Aorta (tissue), 5 donors: ENCODE results near the gene NEU4. TPM values are rescaled to one million over a fixed set of nuclear protein-coding genes. Genes with fewer than 3 reads are reported as not detected.
"Not testable (repeated sequence)": the region's sequence is repeated elsewhere in the genome, so short reads cannot be mapped to it uniquely, and the experiment has no call there.

ENCODE experiments used
- ATAC-seq: fragments of 200-7000 bp; cut with Tn5 transposase; one replicate; pipeline ENCODE4 v1.9.1; 2022; ENCODE audit warnings: moderate library complexity; ENCODE audit not compliant: low FRiP score
- DNase-seq, 2 donors: peaks; one replicate each; pipeline ENCODE4 v3.0.0-alpha.2; 2020
- H3K27ac ChIP-seq, 2 donors: one replicate each; pipeline ENCODE4 v1.5.1; 2013; ENCODE audit warnings: low read length in 2 of 2, mild to moderate bottlenecking in 2 of 2, moderate library complexity in 2 of 2, control low read depth in 1 of 2, inconsistent platforms in 1 of 2, low read depth in 1 of 2
- H3K27me3 ChIP-seq, 2 donors: one replicate each; pipeline ENCODE4 v1.6.1; 2013; ENCODE audit warnings: control low read depth in 1 of 2, low read length in 1 of 2, mild to moderate bottlenecking in 1 of 2, moderate library complexity in 1 of 2; ENCODE audit not compliant: insufficient read depth in 2 of 2, control insufficient read depth in 1 of 2
- H3K36me3 ChIP-seq, 2 donors: one replicate each; pipeline ENCODE4 v1.6.1; 2013; ENCODE audit warnings: control low read depth in 1 of 2, low read length in 1 of 2, mild to moderate bottlenecking in 1 of 2; ENCODE audit not compliant: insufficient read depth in 2 of 2, control insufficient read depth in 1 of 2
- H3K4me1 ChIP-seq, 2 donors: one replicate each; pipeline ENCODE4 v1.6.1; 2013; ENCODE audit warnings: low read length in 2 of 2, control low read depth in 1 of 2, mild to moderate bottlenecking in 1 of 2, moderate library complexity in 1 of 2; ENCODE audit not compliant: insufficient read depth in 2 of 2, control insufficient read depth in 1 of 2
- H3K4me3 ChIP-seq, 2 donors: one replicate each; pipeline ENCODE4 v1.5.1; 2013; ENCODE audit warnings: low read length in 2 of 2, control low read depth in 1 of 2, mild to moderate bottlenecking in 1 of 2
- H3K9me3 ChIP-seq: one replicate; pipeline ENCODE4 v1.6.1; 2013; ENCODE audit warnings: mild to moderate bottlenecking, low read length; ENCODE audit not compliant: control insufficient read depth
- WGBS, 2 donors: extraction: QIAGEN DNeasy Blood & Tissue Kit; methylation state at CpG; one replicate each; pipeline ENCODE4 v1.1.7; 2013; 5-methylcytosine and 5-hydroxymethylcytosine counted together
- intact Hi-C, 2 donors: fragments of 100-400 bp; cut with DNase I; formaldehyde crosslinking; loops; one replicate each; pipeline versions ENCODE4 v1.14.2 to v1.15.0; 2022
- polyA plus RNA-seq, 2 donors: library from polyadenylated mRNA; stranded (reverse); fragments of 200-250 nt; gene quantifications; one replicate each; pipeline ENCODE4 v1.2.3, GENCODE V29; 2013
- total RNA-seq, 2 donors: library from RNA; stranded (reverse); fragmentation: NEBNext Ultra II Directional; extraction: Animal tissue kit (Norgen Biotek cat#: 25700); gene quantifications; one replicate each; pipeline ENCODE4 v1.2.1, GENCODE V29; 2021
- donor health status: healthy with polysubstance abuse.
- donor health status: Bipolar disorder and iron deficiency.
- donor health status: DM: no; HTN: no; CAD: no.
- donor health status: DM: no; HTN: no; CAD: no.
- donor health status: DM: yes; HTN: yes; CAD: no.

NEU4 gene
- total and polyA plus RNA-seq, 4 donors: 0.26 to 6.4 TPM; not detected in 2

DNA sequence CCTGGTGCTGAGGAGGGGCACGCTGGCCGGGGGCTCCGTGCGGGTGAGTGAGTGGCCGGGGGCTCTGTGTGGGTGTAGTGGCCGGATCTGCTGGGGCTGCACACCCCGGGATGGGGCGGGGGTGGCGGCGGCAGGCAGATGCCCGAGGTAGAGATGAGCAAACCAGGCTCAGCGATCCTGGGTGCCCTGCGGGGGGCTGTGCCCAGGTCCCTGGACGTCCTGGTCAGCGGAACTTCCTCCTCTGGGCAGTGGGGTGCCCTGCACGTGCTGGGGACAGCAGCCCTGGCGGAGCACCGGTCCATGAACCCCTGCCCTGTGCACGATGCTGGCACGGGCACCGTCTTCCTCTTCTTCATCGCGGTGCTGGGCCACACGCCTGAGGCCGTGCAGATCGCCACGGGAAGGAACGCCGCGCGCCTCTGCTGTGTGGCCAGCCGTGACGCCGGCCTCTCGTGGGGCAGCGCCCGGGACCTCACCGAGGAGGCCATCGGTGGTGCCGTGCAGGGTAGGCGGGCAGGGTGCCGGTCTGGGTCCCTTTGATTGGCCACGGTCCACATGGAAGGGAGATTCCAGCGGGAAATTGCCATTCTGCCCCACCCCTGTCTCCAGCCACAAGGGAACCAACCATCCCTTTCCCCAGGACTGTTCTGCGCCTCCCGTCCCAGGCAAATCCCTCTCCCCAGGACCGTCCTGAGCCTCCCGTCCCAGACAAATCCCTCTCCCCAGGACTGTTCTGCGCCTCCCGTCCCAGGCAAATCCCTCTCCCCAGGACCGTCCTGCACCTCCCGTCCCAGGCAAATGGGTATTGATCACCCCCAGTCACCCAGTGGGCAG, 5.9 kb downstream of the NEU4 start:
- Histone ChIP-seq H3K4me3 (no peak overlapping the region), H3K27ac (no peak overlapping the region), H3K36me3 (no peaks in the 10 kb centered on the region), H3K4me1 (no peaks in the 10 kb centered on the region), H3K27me3 (no peaks in the 10 kb centered on the region), H3K9me3 (no peaks in the 10 kb centered on the region)
- intact Hi-C loops: no loop called here
- 84 to 85% methylated on average over 41 to 52 of the region's 52 CpGs for WGBS, 2 donors
- peak; percentile 33 to 76 for DNase-seq
- peak; percentile 15 for ATAC-seq

DNA sequence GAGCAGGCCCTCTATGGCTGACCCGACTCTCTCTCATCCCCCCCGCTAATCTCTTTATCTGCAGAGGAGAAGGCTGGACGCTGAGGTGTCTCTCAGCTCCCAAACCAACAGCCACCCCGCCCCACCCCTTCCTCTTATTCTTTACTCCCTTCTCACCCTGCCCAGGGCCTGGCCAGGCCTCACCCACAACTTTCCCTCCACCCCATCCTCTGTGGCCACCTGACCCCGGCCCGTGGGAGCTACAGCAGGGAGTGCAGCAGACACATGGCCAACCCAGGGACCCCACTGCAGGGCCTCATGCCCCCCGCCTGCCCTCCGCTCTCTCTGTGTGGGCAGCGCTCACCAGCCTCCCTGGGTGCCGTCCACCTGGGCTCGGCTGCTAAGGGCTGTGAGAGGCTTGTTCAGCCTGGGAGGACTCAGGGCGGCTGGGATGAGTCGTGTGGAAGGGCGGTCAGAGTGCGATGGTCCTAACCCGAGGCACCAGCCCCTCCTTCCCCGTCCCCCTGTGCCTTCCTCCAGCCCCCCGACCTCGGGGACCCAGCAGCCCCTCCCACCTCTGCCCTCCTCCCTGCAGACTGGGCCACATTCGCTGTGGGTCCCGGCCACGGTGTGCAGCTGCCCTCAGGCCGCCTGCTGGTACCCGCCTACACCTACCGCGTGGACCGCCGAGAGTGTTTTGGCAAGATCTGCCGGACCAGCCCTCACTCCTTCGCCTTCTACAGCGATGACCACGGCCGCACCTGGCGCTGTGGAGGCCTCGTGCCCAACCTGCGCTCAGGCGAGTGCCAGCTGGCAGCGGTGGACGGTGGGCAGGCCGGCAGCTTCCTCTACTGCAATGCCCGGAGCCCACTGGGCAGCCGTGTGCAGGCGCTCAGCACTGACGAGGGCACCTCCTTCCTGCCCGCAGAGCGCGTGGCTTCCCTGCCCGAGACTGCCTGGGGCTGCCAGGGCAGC, 6.8 kb downstream of the NEU4 start:
- peak; percentile 40 to 77 for DNase-seq
- no peaks in the 10 kb centered on the region for H3K27me3 ChIP-seq
- WGBS, 2 donors: 82 to 84% methylated on average over 45 to 48 of the region's 48 CpGs

GRCh38 chr2:241816431-241817121, 7.6 kb downstream of the NEU4 start:
- Histone ChIP-seq H3K36me3 (no peaks in the 10 kb centered on the region), H3K4me3 (no peak overlapping the region), H3K27me3 (no peaks in the 10 kb centered on the region), H3K4me1 (no peaks in the 10 kb centered on the region), H3K27ac (no peak overlapping the region), H3K9me3 (no peaks in the 10 kb centered on the region)
- intact Hi-C loops: no loop called here
- ATAC-seq (no peak), DNase-seq (peak; percentile 32 to 74)
- WGBS, 2 donors: 63 to 65% methylated on average over 32 to 33 of the region's 33 CpGs

More for the DNA sequence above, 6.8 kb downstream of the NEU4 start:
- no peak for ATAC-seq
- Histone ChIP-seq H3K4me1 (no peaks in the 10 kb centered on the region), H3K9me3 (no peaks in the 10 kb centered on the region), H3K36me3 (no peaks in the 10 kb centered on the region), H3K27ac (no peak overlapping the region), H3K4me3 (no peak overlapping the region)
- intact Hi-C loops: no loop called here

DNA sequence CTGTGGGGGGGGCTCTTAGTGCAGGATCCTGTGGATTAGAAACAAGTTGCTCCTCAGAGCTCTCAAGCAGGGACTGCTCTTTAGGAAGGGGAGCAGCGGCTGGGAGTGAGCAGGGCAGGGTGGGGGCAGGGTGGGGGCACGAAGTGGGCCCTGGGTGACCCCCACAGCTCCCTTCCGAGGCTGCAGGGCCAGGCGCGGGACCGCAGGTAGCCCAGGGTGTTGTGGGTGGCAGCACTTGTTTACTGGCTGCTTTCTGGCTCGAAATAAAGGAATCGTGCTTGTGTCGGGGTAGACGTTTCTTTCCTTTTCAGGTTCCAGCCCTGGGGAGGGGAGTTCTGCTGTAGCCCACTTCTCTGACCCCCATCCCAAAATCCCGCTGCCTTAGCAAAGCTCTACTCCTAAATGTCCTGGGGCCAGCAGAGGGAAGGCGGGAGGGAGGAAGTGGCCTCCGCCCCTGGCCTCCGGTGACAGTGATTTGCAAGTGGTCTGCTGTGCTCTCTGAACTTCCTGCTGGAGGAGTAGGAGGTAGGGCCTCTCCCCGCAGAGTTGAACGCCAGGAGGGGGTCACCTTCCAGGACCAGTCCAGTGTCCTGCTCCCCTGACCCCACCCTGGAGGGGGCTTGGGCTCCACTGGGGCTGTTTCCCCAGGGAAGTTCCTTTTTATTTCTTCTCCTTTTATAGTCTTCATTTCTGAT, 8.3 kb downstream of the NEU4 start:
- intact Hi-C loops: no loop called here
- Histone ChIP-seq H3K27ac (no peak overlapping the region), H3K27me3 (no peaks in the 10 kb centered on the region), H3K36me3 (no peaks in the 10 kb centered on the region), H3K9me3 (no peaks in the 10 kb centered on the region), H3K4me1 (no peaks in the 10 kb centered on the region), H3K4me3 (no peak overlapping the region)
- DNase-seq (peak; percentile 42 to 70), ATAC-seq (no peak)
- 55 to 59% methylated on average over 15 to 16 of the region's 16 CpGs for WGBS, 2 donors

DNA sequence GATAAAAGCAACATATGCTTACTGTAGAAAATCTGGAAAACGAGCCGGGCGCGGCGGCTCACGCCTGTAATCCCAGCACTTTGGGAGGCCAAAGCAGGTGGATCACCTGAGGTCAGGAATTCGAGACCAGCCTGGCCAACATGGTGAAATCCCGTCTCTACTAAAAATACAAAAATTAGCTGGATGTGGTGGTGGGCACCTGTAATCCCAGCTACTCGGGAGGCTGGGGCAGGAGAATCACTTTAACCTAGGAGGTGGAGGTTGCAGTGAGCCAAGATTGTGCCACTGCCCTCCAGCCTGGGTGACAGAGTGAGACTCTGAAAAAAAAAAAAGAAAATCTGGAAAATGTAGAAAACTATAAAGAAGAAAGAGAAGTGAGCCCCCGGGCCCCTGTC, 8.8 kb downstream of the NEU4 start:
- DNase-seq, H3K27me3 ChIP-seq, H3K4me1 ChIP-seq, H3K4me3 ChIP-seq, H3K27ac ChIP-seq, ATAC-seq, intact Hi-C loops, H3K9me3 ChIP-seq, H3K36me3 ChIP-seq: not testable (repeated sequence)
- 85 to 86% methylated on average over 9 to 10 of the region's 10 CpGs for WGBS, 2 donors

DNA sequence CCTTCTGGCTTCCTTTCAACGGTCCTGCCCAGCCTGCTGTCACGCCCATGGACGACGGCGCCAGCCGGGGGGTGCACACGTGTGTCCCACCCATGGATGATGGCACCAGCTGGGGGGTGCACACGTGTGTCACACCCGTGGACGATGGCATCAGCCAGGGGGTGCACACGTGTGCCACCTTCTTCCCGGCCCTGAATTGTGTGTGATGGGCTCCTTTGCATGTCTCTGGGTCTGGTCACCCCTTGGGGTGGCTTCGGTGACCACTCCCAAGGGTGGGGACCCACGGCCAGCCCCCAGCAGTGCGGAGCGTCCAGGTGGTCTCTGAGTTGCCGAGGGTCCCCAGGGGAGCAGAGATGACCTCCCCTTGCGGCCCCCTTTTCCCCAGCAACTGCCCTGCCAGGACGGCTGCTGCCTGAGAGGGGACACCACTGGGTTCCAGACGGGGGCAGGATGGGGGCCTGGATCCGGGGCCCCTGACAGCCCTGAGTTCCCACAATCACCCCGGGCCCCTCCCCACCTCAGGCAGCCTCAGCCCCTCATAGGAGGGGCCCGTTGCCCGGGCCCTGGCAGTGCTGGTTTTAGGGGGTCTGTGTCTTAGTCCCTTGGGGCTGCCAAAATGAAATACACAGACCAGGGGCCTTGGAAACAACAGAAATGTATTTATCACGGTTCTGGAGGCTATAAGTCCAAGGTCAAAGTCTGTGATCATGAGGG, 9.4 kb downstream of the NEU4 start:
- H3K9me3 ChIP-seq: no peaks in the 10 kb centered on the region
- H3K27me3 ChIP-seq: no peaks in the 10 kb centered on the region
- no peak for ATAC-seq
- peak in 1 of 2 donors; percentile 35 for DNase-seq
- 76 to 80% methylated on average over 25 of the region's 25 CpGs for WGBS, 2 donors
- H3K4me3 ChIP-seq: no peak overlapping the region
- no peaks in the 10 kb centered on the region for H3K36me3 ChIP-seq
- intact Hi-C loops: no loop called here
- H3K4me1 ChIP-seq: no peaks in the 10 kb centered on the region
- H3K27ac ChIP-seq: no peak overlapping the region

DNA sequence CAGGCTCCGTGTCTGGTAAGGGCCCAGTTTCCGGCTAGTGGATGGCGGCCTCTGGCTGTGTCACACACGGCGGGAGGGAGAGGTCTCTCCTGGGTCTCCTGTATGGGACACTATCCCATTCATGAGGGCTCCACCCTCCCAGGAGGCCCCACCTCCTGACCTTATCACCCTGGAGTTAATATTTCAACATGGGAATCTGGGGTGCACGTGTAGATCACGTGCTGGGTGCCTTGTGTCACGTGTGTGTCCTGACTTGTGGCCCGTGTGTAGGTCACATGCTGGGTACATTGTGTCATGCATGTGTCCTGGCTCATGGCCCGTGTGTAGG, 9.9 kb downstream of the NEU4 start:
- 75 to 77% methylated on average over 10 of the region's 10 CpGs for WGBS, 2 donors

More for the DNA sequence above, 9.9 kb downstream of the NEU4 start:
- DNase-seq (no peak), ATAC-seq (no peak)
- intact Hi-C loops: no loop called here
- no peak overlapping the region for H3K4me3 ChIP-seq
- no peaks in the 10 kb centered on the region for H3K27me3 ChIP-seq
- no peaks in the 10 kb centered on the region for H3K4me1 ChIP-seq
- no peaks in the 10 kb centered on the region for H3K9me3 ChIP-seq
- no peak overlapping the region for H3K27ac ChIP-seq
- no peaks in the 10 kb centered on the region for H3K36me3 ChIP-seq
